ENCODE data around the gene STIP1.

The STIP1 gene

GRCh38 chr11:64224151-64224890 is 38.4 kb downstream of the STIP1 start:
- TF ChIP-seq CTCF (IDR thresholded peaks at IDR 0.05; ENCODE audit: insufficient read depth, low read length, poor library complexity, severe bottlenecking) = no peak
- Histone ChIP-seq H3K4me3 (replicated peaks; ENCODE audit: low read depth, low read length) (peak overlapping the region; percentile 94), H3K27me3 (replicated peaks; ENCODE audit: control insufficient read depth, insufficient read depth, low read length) (no peaks in the 10 kb centered on the region), H3K36me3 (ENCODE audit: control insufficient read depth, insufficient read depth, low read length) (peaks cover 34% of the 10 kb centered on the region)
- DNase-seq (ENCODE audit: extremely low read depth, insufficient read length) = no peak

GRCh38 chr11:64224891-64225607 is 39.1 kb downstream of the STIP1 start:
- Histone ChIP-seq H3K27me3 (replicated peaks; ENCODE audit: control insufficient read depth, insufficient read depth, low read length) (no peaks in the 10 kb centered on the region), H3K4me3 (replicated peaks; ENCODE audit: low read depth, low read length) (peak overlapping the region; percentile 94), H3K36me3 (ENCODE audit: control insufficient read depth, insufficient read depth, low read length) (peaks cover 29% of the 10 kb centered on the region)
- no peak for TF ChIP-seq CTCF (IDR thresholded peaks at IDR 0.05; ENCODE audit: insufficient read depth, low read length, poor library complexity, severe bottlenecking)
- no peak for DNase-seq (ENCODE audit: extremely low read depth, insufficient read length)

GRCh38 chr11:64225608-64226506 is 39.9 kb downstream of the STIP1 start, which contains the start of the genes NUDT22 and TRPT1:
Gene NUDT22 (plus strand): TSS chr11:64226274. CDS start chr11:64226653, 379 bp downstream.
Gene TRPT1 (minus strand): TSS chr11:64226186. CDS start chr11:64225860, 326 bp downstream.
- Histone ChIP-seq H3K4me3 (replicated peaks; ENCODE audit: low read depth, low read length) (peak within 1 kb of the TSS; percentile 94), H3K36me3 (ENCODE audit: control insufficient read depth, insufficient read depth, low read length) (peaks cover 22% of the 10 kb centered on the region), H3K27me3 (replicated peaks; ENCODE audit: control insufficient read depth, insufficient read depth, low read length) (no peaks in the 10 kb centered on the region)
- DNase-seq (ENCODE audit: extremely low read depth, insufficient read length) = peak; percentile 92
- peak; percentile 35 for TF ChIP-seq CTCF (IDR thresholded peaks at IDR 0.05; ENCODE audit: insufficient read depth, low read length, poor library complexity, severe bottlenecking)

GRCh38 chr11:64226507-64227051 is 40.6 kb downstream of the STIP1 start:
- Histone ChIP-seq H3K36me3 (ENCODE audit: control insufficient read depth, insufficient read depth, low read length) (peaks cover 17% of the 10 kb centered on the region), H3K27me3 (replicated peaks; ENCODE audit: control insufficient read depth, insufficient read depth, low read length) (no peaks in the 10 kb centered on the region), H3K4me3 (replicated peaks; ENCODE audit: low read depth, low read length) (peak overlapping the region; percentile 94)
- DNase-seq (ENCODE audit: extremely low read depth, insufficient read length) = peak; percentile 82
- peak; percentile 6 for TF ChIP-seq CTCF (IDR thresholded peaks at IDR 0.05; ENCODE audit: insufficient read depth, low read length, poor library complexity, severe bottlenecking)

GRCh38 chr11:64227405-64227956 is 41.5 kb downstream of the STIP1 start:
- DNase-seq (ENCODE audit: extremely low read depth, insufficient read length) = no peak
- Histone ChIP-seq H3K36me3 (ENCODE audit: control insufficient read depth, insufficient read depth, low read length) (peaks cover 16% of the 10 kb centered on the region), H3K27me3 (replicated peaks; ENCODE audit: control insufficient read depth, insufficient read depth, low read length) (no peaks in the 10 kb centered on the region), H3K4me3 (replicated peaks; ENCODE audit: low read depth, low read length) (peak overlapping the region; percentile 94)
- no peak for TF ChIP-seq CTCF (IDR thresholded peaks at IDR 0.05; ENCODE audit: insufficient read depth, low read length, poor library complexity, severe bottlenecking)

Measured in GM06990 (cell line).